ENCODE measurements around the gene MBNL3. TPM values are rescaled to one million over a fixed set of nuclear protein-coding genes. Genes with fewer than 3 reads are reported as not detected.

MBNL3 gene
- total RNA-seq, 1 experiment from 2014 or later, result 4.6 TPM

- Histone ChIP-seq H3K4me3 (replicated peaks in 1 of 2; ENCODE audit: low read depth in 1 of 2, low read length in 2 of 2) (no peak overlapping the region), H2AFZ (ENCODE audit: low read depth, low read length, poor library complexity, severe bottlenecking) (no peak overlapping the region), H3K4me2 (ENCODE audit: low read length) (no peak overlapping the region), H3K27ac (ENCODE audit: low read depth, low read length) (no peak overlapping the region), H3K9me3 (ENCODE audit: control insufficient read depth in 1 of 2, insufficient read depth in 1 of 2, low read depth in 1 of 2, low read length in 2 of 2) (no peaks in the 10 kb centered on the region), H3K27me3 (ENCODE audit: insufficient read depth, low read length) (no peaks in the 10 kb centered on the region), H3K9me2 (ENCODE audit: insufficient read depth) (no peaks in the 10 kb centered on the region), H4K20me1 (ENCODE audit: insufficient read depth) (no peaks in the 10 kb centered on the region), H3K79me2 (ENCODE audit: insufficient read depth, low read length) (no peaks in the 10 kb centered on the region), H3K9ac (ENCODE audit: low read length) (no peak overlapping the region), H3K36me3 (ENCODE audit: control insufficient read depth in 1 of 2, insufficient read depth in 2 of 2, low read length in 2 of 2) (no peaks in the 10 kb centered on the region), H3K4me1 (ENCODE audit: control insufficient read depth in 1 of 2, insufficient read depth in 2 of 2, low read length in 2 of 2) (no peaks in the 10 kb centered on the region)
- DNase-seq (ENCODE audit: low read depth, low spot score), result no peak
- POLR2A ChIA-PET, result no interaction called here
- RAD21 ChIA-PET (ENCODE audit: low non-redundant PET in 1 of 2, low total read pairs in 2 of 2, uncharacterized antibody in 2 of 2, unreplicated experiment in 2 of 2), result no interaction called here
- intact Hi-C loops (cut with micrococcal nuclease), result no loop called here
- TF ChIP-seq SP1 (IDR thresholded peaks at IDR 0.05; ENCODE audit: low read depth) (no peak), MAX (IDR thresholded peaks at IDR 0.05) (no peak), POLR2AphosphoS5 (IDR thresholded peaks at IDR 0.05; ENCODE audit: low read depth, low read length) (no peak), CEBPB (IDR thresholded peaks at IDR 0.05; ENCODE audit: low read depth) (no peak), ZBTB33 (IDR thresholded peaks at IDR 0.05; ENCODE audit: extremely low read depth, insufficient replicate concordance, low read length) (no peak), RAD21 (IDR thresholded peaks at IDR 0.05; ENCODE audit: low read depth) (no peak), SIN3A (IDR thresholded peaks at IDR 0.05; ENCODE audit: low read depth) (no peak), EZH2 (IDR thresholded peaks at IDR 0.05) (no peak), ZNF274 (IDR thresholded peaks at IDR 0.05; ENCODE audit: low read depth, low read length) (no peak), ELF1 (IDR thresholded peaks at IDR 0.05; ENCODE audit: borderline replicate concordance, low read depth) (no peak), EZH2phosphoT487 (IDR thresholded peaks at IDR 0.05; ENCODE audit: borderline replicate concordance) (no peak), TCF7L2 (IDR thresholded peaks at IDR 0.05; ENCODE audit: borderline replicate concordance, extremely low read depth, insufficient read depth, insufficient read length) (no peak), REST (IDR thresholded peaks at IDR 0.05; ENCODE audit: low read depth) (no peak)
- CTCF ChIA-PET, result no interaction called here
- BruUV-seq (replicated peaks), result no TSS peak
- no peak for ATAC-seq
Observed at GRCh38 chrX:132367314-132367713, 121.5 kb downstream of the MBNL3 start.

Measured in HCT116 (cell line).